EH (cell line): ENCODE measurements around the gene METTL21C.

Experiments used
- DNase-seq: peaks from one replicate; pipeline ENCODE4 v3.0.0-alpha.2; 2015; ENCODE audit warnings: low read depth

METTL21C gene

DNA sequence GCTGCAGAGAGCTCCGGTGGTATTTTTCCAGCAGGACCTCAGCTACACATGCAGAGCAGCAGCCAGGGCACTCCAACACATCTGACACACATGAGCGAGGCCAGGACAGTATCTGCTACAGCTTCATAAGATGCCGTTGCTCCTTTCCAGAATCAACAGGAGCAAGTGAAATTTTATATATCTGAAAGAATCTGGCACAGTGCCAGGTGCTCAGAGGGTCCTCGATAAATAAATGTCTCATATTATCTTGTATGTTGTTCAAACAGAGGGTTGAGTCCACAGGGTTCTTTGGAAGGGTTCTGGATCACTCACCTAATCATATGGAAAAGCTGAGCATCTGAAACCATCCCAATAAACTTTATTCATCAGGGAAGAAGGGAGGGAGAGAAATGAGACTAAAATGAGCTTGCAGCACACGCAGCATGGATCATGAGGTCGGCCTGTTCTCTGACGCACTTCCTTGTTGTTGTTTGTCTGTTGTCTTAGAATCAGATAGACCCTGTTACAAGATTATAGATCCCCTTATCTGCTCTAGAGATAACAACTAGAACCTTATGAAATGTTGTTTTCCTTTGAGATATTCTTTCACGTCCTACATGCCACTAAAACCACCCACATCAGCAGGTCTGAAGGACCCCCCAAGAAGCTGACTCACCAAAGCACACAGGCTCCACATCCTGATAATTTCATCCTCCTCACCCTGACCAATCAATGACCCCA lies 3.2 kb upstream of the METTL21C start:
- no peak for DNase-seq

DNA sequence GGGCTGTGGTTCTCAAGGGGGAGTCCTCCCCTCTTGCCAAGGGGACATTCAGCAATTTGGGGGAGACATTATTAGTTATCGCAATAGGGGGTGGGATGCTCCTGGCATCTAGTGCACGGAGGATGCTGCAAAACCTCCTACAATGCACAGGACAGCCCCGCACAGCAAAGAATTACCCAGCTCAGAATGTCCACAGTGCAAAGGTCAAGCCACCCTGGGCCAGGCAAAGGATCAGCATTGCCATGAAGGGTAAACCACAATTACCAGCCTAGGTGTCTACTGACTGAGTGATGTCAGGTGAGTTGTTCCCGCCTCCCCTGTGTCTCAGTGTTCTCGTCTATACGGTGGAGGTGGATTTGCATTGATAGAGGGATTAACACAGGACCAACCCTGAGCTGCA lies 2.4 kb upstream of the METTL21C start:
- no peak for DNase-seq

DNA sequence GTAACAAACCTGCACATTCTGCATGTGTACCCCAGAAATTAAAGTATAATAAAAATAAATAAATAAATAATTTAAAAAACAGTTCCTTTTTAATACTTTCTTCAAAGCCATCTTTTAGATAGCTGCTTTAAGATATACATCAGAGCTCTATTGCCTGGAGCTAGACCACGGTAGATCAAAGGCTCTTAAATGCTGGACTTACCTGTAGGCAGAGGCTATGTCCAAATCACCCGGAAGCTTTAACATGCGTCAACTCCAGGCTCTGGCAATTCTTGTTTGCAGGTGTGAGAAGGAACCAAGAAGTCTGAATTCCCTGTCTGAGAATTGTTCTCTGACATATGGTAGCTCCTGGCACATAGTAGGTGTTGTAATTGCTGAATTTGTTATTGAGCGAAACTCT lies 1.6 kb upstream of the METTL21C start:
- no peak for DNase-seq

DNA sequence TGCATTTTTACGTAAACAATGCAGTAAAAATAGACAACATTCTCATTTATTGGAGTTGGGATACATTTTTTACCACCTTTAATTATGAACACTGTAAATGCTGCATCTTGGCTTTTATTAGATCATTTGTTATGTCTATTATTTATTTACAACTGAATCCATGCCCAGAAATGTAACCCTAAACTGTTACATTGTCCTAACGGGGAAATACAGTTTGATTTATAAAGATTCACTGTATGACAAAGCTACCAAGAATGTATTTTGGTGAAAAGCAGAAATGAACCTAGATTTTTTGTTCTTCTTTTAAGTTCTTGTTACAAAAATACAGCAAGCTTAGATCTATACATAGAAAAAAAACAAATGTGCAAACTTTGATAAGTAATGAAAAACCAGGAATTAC lies 1.1 kb downstream of the METTL21C start:
- peak; percentile 54 for DNase-seq

DNA sequence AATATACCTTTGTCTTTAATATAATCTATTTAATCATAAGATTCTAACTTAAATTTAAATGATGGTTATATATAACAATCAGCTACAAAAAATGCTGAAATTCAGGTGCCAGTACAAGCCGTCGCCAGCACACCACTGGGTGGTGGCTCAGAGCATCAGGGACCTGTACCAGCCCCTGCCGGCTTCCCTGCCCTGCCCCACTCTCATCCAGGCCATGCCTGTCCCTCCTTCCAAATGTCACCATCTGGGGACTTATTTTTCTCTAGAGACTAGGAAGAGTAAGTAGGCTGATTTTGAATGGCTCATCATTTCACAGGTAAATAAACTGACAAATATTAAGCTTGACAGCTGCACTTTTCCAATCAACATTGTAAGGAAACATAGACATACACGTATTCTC lies 1.6 kb downstream of the METTL21C start:
- DNase-seq: no peak

DNA sequence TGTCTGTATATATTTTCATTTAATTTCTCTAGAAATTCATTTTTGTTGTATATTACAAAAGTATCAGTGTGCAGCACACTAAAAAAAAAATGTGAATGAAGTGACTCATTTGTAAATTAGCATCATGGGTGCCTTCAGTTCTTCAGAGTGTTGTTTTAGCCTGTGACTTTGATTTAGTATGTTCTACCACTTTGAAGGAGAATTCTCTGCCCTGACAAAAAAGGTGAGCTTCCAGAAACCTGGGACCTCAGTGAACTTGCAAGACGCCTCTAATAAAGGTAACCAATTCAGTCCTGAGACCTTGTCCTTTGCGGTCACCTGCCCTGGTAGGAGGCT lies 2.4 kb downstream of the METTL21C start:
- DNase-seq: no peak

DNA sequence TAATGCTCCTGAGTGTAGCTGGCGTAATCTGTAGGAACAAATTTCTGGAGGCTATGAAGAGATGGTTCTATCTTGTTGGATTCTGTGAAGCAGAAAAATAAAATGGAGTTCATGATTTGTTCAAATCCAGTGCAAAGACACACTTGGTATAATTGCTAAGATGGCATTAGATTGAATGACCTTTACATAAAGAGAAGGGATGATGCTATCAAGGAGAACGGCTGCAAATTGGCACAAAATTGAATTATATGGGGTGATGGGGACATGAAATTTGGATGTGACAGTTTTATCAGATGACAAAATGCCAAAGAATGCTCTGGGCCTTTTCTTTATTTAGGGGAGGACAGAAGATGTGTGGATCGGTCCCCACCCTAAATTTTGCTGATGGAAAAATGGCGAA lies 4.0 kb downstream of the METTL21C start:
- no peak for DNase-seq

DNA sequence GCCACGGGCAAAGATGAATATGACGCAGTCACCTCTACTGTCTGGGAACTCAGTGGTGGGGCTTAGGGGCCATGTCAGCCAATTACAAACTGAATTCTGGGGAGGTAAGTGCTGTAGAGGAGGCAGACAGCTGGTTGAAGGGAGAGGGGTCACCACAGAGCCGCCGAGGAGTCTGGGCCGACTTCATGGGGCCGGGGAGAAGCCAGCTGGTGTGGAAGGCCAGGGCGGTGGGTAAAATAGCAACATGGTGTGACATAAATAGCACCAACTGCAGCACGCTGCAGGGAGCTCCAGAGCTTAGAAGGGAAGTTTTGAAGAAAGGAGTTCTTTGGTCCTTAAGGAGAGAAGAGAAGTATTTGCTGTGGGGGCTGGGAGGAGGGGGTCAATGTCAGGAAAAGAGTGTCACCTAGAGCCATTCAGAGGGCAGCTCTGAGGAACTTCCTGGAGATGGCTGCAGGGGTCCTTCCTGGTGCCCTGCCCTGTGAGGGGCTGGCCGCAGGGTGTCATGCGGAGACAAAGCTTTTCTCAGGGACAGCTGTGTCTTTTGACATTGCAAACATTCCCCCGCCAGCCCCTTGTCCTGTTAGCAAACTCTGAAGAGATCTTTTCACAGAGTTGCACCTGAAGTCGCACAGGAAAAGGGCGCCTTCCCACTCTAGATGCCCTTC lies 6.4 kb downstream of the METTL21C start:
- no peak for DNase-seq

DNA sequence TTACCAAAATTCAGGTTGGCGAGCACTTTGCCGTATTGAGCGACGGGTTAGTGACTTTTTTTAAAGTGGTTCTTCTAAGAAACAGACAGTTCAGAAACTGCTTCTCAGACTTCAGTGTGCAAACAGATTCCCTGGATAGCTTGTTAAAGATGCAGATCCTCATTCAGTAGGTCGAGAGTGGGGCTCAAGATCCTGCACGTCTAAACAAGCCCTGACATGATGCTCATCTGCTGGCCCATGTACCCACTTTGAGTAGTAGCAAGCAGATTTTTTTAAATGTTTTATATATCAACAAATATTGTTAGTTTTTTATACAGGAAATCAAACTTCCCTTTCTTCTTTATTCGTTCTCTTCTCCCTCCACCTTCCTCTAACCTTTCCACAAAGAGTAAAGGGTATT lies 7.3 kb downstream of the METTL21C start:
- DNase-seq: no peak

DNA sequence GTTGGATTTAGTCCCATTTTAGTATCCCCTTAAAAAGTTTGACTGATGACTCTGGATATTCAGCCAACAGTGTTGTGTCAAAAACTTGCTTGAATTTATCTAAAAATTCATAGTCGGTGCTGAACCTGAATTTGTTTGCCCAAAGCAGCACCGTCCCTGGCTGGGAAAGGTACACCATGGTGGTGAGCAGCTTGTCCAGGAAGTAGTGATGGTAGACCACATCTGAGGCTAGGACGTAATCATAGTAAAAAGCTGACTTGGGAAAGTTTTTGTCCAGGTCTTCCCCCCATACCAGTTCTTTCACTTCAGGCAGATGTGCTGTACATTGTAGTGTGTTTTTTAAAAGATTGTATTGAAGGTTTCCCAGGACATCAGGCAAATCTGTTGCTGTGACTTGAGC lies 8.8 kb downstream of the METTL21C start:
- no peak for DNase-seq

DNA sequence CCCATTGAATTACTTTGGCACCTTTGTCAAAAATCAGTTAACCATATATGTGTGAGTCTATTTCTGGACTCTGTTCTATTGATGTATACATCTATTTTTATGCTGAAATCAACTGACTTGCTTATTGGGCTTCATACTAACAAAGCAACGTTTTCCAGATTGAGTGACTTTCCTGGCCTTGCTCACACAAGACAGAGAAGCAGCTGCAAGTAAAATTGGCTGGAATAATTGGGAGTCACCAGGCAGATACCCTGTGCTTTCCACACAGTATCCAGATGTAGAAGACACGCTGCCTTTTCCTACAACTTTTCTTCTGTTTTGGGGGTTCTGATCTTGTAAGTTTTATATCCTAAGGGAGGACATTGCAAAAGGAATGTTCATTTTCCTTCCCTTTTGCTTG lies 11.2 kb downstream of the METTL21C start:
- DNase-seq: no peak

DNA sequence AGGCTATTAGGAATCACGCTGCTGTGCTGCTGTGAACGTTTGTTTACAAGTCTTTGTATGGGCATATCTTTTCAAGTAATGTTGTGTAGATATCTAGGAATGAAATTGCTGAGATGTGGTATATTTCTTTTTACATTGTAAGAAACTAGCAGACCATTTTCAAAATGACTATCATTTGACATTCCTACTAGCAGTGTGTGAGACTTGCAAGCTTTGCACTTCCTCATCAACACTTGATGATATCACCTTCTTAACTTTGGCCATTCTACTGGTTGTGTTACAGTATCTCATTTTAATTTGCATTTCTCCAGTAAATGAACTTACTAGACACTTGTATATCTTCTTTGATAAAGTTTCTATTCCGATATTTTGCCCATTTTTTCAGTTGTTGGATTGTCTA lies 12.1 kb downstream of the METTL21C start:
- DNase-seq: no peak

DNA sequence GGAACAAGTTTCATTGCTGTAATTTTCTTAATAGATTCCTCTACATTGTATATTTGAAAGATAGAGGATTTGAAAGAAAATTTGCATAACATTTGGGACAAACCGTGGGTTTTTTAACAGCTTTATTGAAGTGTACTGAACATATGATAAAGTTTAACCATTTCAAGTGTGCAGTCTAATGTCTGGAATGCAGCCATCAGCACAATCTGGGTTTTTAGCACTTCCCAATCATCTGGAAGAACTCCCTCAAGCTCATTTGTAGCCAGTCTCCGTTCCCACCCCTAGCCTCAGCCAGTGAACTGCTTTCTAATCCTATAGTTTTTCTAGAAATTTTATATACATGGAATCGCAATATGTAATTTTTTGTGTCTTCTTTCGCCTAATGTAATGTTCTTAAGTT lies 12.6 kb downstream of the METTL21C start:
- no peak for DNase-seq

DNA sequence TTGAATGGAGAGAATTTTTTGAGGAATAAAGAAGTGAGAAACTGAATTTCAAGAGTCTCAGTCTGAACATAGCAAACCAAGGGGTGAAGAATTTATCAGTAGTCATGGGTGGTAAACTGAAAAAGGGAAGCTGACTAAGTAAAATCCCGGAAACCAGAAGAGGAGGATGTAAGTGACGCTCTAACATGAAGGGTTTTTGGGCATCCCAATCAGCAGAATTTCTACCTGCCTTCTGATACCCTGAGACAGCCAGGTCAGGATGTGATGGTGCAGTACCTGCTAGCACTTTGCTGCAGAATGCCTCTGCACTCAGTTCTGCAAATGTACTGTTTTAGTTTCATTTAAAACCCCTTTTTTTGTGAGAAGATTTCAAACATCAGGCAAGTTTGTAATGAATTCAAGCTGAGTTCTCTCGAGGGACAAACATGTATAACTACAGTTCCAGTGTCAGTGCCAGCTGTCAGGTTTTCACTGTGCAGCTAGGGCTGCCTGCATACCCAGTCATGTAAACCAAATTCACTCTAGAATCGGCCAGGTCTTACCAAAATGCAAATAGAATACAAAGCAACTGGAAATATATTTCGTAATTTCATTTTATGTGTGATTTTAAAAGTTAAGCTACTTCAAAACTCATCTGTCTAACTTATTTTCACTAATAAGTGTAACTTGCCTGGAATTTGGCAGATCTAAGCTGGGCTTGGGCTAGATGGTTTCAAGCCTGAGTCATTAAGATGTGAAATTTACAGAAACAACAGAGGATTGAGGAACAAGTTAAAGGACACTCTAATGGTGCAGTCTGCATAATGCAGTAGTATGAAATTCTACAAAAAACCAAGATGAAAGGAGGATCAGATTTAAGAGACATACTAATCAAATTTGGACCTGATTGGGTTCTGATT lies 13.8 kb downstream of the METTL21C start:
- DNase-seq: peak; percentile 59

DNA sequence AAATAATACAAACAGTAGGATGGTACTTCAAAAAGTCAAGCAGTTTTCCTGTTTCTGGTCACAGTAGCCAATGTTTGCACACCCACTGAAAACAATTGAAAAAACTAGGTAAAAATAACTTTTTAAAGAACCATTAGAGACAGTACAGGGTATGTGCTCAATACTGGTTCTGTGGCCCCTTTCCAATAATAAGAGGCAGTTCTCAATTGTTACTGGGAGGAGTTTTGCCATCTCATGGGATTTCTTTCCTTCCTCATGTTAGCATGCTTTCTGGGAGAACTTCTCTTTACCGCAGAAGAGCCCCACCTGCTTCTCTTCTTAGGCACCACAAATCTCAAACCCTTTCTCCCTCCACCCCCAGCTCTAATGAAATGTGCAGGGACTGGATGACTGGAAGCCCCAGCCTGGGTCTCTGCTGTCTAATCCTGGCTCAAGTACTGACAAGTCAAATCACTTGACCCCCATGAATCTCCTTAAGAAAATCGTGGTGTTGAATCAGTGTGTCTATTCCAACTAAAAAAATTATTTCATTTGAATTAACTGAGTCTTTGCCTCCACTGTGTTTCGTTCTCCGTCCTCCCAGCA lies 14.6 kb downstream of the METTL21C start:
- DNase-seq: no peak

DNA sequence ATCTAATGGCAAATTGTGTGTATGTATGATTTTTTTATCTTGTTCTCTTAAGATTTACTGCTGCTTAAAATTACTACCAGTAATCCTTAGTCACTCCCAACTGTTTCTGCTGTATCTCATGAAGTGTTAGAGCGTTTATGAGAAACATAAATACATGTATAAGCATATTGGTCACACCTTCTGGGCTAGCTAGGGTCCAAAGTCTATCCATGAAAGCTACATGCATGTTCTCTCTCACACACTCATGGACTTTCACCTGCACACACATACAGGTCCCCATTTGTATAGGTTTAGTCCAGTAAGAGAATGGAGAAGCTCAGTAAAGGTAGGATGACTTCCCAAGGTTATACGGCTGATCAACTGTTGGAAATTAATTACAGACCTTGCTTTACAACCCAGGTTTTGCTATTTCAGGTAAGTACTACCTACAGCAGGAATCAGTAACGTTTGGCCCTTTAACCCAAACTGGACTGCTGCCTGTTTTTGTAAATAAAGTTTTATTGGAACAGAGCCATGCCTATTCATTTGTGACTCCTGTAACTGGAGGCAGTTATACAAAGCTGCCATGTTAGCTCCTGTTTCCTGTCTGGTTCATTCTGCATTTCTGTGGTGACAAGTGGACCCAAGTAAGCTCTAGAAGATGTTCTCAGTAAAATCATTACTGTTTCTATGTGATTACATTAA lies 15.3 kb downstream of the METTL21C start:
- no peak for DNase-seq

DNA sequence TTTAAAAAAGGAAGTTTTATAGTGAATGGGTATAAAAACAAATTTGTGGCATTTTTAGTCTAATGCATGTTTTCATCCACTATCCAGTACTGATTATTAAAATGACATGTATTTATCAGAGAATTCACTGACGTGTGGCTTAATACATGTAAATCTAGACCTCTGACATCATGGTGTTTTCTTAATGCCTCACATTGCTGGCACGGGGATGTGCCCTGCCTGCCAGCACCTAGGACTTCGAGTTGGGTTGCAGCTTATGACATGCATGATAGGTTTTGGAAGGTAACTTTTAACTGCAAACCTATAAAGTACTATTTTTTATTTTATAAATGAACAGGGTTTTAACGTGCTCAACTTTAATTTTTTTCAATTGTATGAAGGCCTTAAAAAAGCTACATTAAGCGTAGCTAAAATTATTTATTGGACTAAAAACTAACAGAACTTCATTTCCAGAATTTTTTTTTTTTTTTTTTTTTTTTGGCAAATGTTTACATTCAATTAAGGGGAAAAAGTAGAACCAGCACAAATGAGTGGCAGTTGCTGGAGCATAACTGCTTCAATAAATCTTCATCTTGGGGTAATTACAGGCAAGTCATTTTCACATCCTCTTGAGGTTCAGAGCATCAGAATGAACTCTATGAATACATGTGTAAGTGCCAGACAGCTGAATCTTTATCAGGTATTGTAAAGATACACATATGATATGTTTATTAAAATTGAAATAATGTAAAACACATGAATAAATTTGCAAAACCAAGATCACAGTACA lies 16.3 kb downstream of the METTL21C start:
- no peak for DNase-seq

DNA sequence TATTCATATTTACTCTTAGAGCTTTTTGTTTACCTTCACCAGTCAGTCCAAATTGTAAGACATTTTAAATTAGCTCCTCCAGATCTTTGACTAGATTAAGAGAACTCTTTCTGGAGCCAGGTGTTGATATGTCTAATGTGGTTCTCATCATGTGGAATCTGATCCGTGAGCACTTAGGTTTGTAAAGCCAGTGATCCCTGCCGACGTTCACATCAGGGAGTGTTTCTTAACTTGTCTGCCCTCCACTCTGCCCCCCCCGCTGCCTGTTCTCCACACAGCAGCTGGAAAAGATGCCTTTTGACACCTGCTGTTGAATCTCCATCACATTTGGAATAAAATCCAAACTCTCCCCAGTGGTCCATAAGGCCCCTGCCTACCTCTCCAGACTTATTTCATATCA lies 17.7 kb downstream of the METTL21C start:
- no peak for DNase-seq

DNA sequence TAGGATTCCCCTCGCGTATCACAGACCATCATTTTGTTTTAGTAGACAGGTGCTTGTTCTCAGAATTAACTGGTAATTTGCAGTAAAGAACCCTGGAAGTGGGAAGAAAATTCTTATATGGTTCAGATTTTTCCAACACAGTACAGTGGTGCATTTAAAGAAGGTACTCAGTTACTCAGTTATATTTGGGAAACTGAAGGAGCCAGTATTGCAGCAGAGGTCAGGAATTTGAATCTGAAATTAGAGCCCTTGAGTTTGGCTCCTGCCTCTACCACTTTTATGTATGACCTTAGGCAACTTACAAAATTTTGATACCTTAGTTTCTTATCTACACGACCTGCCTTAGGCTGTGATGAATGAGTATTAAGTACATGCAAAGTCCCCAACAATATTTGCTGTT lies 19.7 kb downstream of the METTL21C start:
- DNase-seq: no peak

DNA sequence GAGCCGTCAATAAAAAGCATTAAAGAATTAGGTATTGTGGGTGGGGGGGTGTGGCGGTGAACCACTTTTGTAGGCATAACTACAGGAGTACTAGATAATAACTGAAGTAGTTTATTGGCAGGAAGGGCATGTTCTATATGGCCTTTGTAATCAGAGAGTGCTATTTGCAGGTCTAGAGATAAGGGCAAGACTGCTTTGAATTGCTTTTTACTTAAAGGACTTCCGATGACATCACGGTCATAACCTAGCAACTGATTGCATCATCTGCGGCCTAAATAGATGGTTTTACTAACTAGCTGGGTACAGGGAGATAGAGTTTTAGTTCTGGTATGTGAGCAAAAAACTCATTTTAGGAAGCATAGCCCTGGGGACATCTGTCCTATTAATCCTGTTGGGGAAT lies 24.7 kb downstream of the METTL21C start:
- no peak for DNase-seq

DNA sequence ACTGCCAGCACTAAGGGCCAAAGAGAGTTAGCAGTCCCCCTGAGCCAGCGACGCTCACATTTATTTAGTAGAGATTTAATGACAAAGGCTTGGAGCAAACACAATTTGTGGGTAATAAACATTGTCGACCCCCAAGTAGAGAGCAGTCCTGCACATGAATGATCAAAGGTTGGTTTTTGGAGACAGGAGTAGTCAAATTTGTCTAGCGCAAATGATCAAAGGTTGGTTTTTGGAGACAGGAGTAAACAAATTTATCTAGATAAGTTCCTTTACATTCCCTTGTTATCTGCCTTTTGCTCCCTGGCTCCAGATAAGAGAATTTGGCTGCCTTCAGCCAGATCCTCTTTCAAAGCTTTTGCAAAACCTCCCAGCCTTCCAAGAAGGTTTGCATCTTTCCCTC lies 26.9 kb downstream of the METTL21C start:
- DNase-seq: no peak
